KOPT-K1 (cell line): ENCODE data around the gene RAD54L2.

Source experiments
- H3K27ac ChIP-seq: fragments of 200-600 bp; sonication (generic); 2 replicates; pipeline ENCODE4 v1.5.1; 2016; ENCODE audit warnings: antibody characterized with exemption, mild to moderate bottlenecking, low read depth, low read length; ENCODE audit not compliant: poor library complexity, severe bottlenecking
- H3K36me3 ChIP-seq: fragments of 200-600 bp; sonication (generic); 2 replicates; pipeline ENCODE4 v1.5.1; 2017; ENCODE audit warnings: antibody characterized with exemption, mild to moderate bottlenecking, low read length, moderate library complexity; ENCODE audit not compliant: insufficient read depth
- H3K9me3 ChIP-seq: fragments of 200-600 bp; sonication (generic); 2 replicates; pipeline ENCODE4 v1.5.1; 2017; ENCODE audit warnings: antibody characterized with exemption, low read length, mild to moderate bottlenecking; ENCODE audit not compliant: insufficient read depth, poor library complexity, severe bottlenecking

The RAD54L2 gene

DNA sequence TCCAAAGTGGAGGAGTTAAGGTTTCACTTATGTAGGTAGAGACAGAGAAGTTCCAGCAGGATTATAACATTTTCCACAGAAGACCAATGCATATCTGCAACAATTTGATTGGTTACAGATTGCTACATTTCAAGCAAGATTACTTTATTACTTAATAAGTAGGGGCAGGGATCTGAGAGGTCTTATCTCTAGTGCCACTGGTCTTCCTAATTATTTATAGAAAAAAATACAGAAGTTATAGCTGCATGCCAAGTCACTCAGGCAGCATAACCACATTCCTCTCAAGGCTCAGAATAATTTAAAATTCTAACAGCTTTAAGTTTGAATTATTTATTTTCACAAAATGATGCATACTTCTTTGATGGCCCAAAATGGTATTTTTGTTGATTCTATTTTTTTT is 30.5 kb downstream of the RAD54L2 start:
- Histone ChIP-seq H3K9me3 (no peaks in the 10 kb centered on the region), H3K36me3 (peaks cover 14% of the 10 kb centered on the region), H3K27ac (no peak overlapping the region)

GRCh38 chr3:51578238-51578637 is 39.7 kb downstream of the RAD54L2 start:
- Histone ChIP-seq H3K9me3 (no peaks in the 10 kb centered on the region), H3K36me3 (peaks cover 19% of the 10 kb centered on the region), H3K27ac (no peak overlapping the region)

- Histone ChIP-seq H3K9me3 (no peaks in the 10 kb centered on the region), H3K27ac (no peak overlapping the region), H3K36me3 (peaks cover 16% of the 10 kb centered on the region; the same call in 1 of the 2 replicates)
These were observed 41.9 kb downstream of the RAD54L2 start for GRCh38 chr3:51580418-51580817.

- no peak overlapping the region for H3K27ac ChIP-seq
- H3K36me3 ChIP-seq, result peaks cover 16% of the 10 kb centered on the region; the same call in 1 of the 2 replicates
- no peaks in the 10 kb centered on the region for H3K9me3 ChIP-seq
These were observed 43.0 kb downstream of the RAD54L2 start for GRCh38 chr3:51581524-51581923.

- peaks cover 12% of the 10 kb centered on the region; the same call in 1 of the 2 replicates for H3K36me3 ChIP-seq
- H3K9me3 ChIP-seq, result no peaks in the 10 kb centered on the region
- no peak overlapping the region for H3K27ac ChIP-seq
These were observed 46.7 kb downstream of the RAD54L2 start for GRCh38 chr3:51585197-51585596.

DNA sequence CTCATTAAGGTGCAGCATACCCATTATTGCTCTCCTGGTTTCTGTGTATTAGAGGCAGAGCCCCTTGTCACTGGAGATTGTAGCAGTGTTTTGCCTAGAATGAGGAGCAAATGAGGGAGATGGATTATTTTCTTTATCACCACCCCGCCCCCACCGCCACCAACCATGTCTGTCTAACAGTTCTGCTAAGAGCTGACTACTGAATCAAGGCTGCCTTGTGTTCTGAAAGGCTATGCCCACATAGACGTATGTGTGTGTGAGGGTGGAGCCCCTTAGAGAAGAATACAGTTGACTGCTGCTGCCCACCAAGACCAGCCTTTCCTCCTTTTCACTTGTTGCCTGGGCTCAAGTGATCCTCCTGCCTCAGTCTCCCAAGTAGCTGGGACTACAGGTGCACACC is 47.4 kb downstream of the RAD54L2 start:
- Histone ChIP-seq H3K9me3 (no peaks in the 10 kb centered on the region), H3K27ac (no peak overlapping the region), H3K36me3 (peaks cover 14% of the 10 kb centered on the region)
